Upper lobe of left lung (tissue), 6 donors: ENCODE data around the gene LCN12. TPM values are rescaled to one million over a fixed set of nuclear protein-coding genes. Genes with fewer than 3 reads are reported as not detected.

Experiments used
- ATAC-seq, 2 donors: fragments of 200-7000 bp; cut with Tn5 transposase; one replicate each; pipeline ENCODE4 v1.9.1; 2022; ENCODE audit warnings: mild to moderate bottlenecking in 2 of 2, moderate library complexity in 2 of 2; ENCODE audit not compliant: low FRiP score in 2 of 2
- DNase-seq, 2 donors: peaks; one replicate each; pipeline ENCODE4 v3.0.0-alpha.2; 2019 to 2020
- H3K27ac ChIP-seq, 4 donors: fragments of 200-600 bp; sonication (generic); one replicate each; pipeline ENCODE4 v1.5.1; 2016 to 2019
- H3K27me3 ChIP-seq, 4 donors: fragments of 200-600 bp; sonication (generic); one replicate each; pipeline ENCODE4 v1.5.1; 2017 to 2019
- H3K36me3 ChIP-seq, 4 donors: fragments of 200-600 bp; sonication (generic); one replicate each; pipeline ENCODE4 v1.5.1; 2016 to 2019
- H3K4me1 ChIP-seq, 4 donors: fragments of 200-600 bp; sonication (generic); one replicate each; pipeline ENCODE4 v1.5.1; 2018 to 2019
- H3K4me3 ChIP-seq, 4 donors: fragments of 200-600 bp; sonication (generic); one replicate each; pipeline ENCODE4 v1.5.1; 2017 to 2019; ENCODE audit warnings: mild to moderate bottlenecking in 2 of 4, moderate library complexity in 1 of 4
- H3K9me3 ChIP-seq, 4 donors: fragments of 200-600 bp; sonication (generic); one replicate each; pipeline ENCODE4 v1.5.1; 2018 to 2019
- CTCF ChIP-seq, 6 experiments: fragments of 450-650 bp in 4 of 6; fragments of 200-600 bp in 2 of 6; sonication (generic) in 2 of 6; IDR thresholded peaks; one replicate each; pipeline ENCODE4 v1.5.1; 2016 to 2019; ENCODE audit warnings: antibody characterized with exemption in 6 of 6
- EP300 ChIP-seq, 4 donors: sonication (generic); formaldehyde crosslinking; IDR thresholded peaks; one replicate each; pipeline ENCODE4 v1.5.1; 2017; ENCODE audit warnings: antibody characterized with exemption in 4 of 4, control low read depth in 2 of 4
- POLR2A ChIP-seq, 4 donors: fragments of 450-650 bp; IDR thresholded peaks; one replicate each; pipeline ENCODE4 v1.5.1; 2016 to 2017; ENCODE audit warnings: antibody characterized with exemption in 4 of 4, mild to moderate bottlenecking in 2 of 4
- POLR2AphosphoS5 ChIP-seq, 2 donors: sonication (generic); formaldehyde crosslinking; IDR thresholded peaks; one replicate each; pipeline ENCODE4 v1.5.1; 2017; ENCODE audit warnings: antibody characterized with exemption in 2 of 2
- WGBS, 2 donors: methylation state at CpG; one replicate each; pipeline ENCODE4 v1.1.5; 2017 to 2018; 5-methylcytosine and 5-hydroxymethylcytosine counted together
- total RNA-seq, 6 donors: library from RNA; depleted of rRNA in 4 of 6; stranded (reverse); fragments of >200 nt in 4 of 6; gene quantifications; one replicate each; pipeline versions ENCODE4 v1.1.0 to v1.2.1, GENCODE V29; 2016 to 2021
- donor health status: DM: no; HTN: no; CAD: no; lungs with moderate emphysema.
- donor health status: DM: no; HTN: yes; CAD: no; lungs with severe emphysema.

LCN12 gene
- total RNA-seq, 6 donors from 2014 or later = 0.89 to 5.2 (median 2.3) TPM; not detected in 1

GRCh38 chr9:136930014-136930413 is 22.1 kb upstream of the LCN12 start:
- Histone ChIP-seq H3K27ac (no peak overlapping the region), H3K4me1 (peaks cover 0 to 6% (median 0%) of the 10 kb centered on the region in 4 donors), H3K36me3 (peaks cover 0 to 23% (median 17%) of the 10 kb centered on the region in 4 donors), H3K27me3 (no peaks in the 10 kb centered on the region), H3K4me3 (no peak overlapping the region), H3K9me3 (no peaks in the 10 kb centered on the region)
- DNase-seq (no peak), ATAC-seq (no peak)
- WGBS, 2 donors = 98 to 100% methylated on average over 4 of the region's 4 CpGs
- no peak for TF ChIP-seq POLR2AphosphoS5 (IDR thresholded peaks at IDR 0.05)
- no peak for TF ChIP-seq EP300 (IDR thresholded peaks at IDR 0.05)
- TF ChIP-seq POLR2A (IDR thresholded peaks at IDR 0.05) = no peak
- TF ChIP-seq CTCF (IDR thresholded peaks at IDR 0.05) = no peak

- ATAC-seq = no peak
- no peak for DNase-seq
- Histone ChIP-seq H3K27ac (no peak overlapping the region), H3K4me3 (no peak overlapping the region), H3K27me3 (no peaks in the 10 kb centered on the region), H3K4me1 (peaks cover 0 to 6% (median 0%) of the 10 kb centered on the region in 4 donors), H3K36me3 (peaks cover 0 to 7% (median 5%) of the 10 kb centered on the region in 4 donors), H3K9me3 (no peaks in the 10 kb centered on the region)
- WGBS, 2 donors = 90 to 100% methylated on average over 2 of the region's 2 CpGs
- no peak for TF ChIP-seq CTCF (IDR thresholded peaks at IDR 0.05)
- no peak for TF ChIP-seq EP300 (IDR thresholded peaks at IDR 0.05)
- no peak for TF ChIP-seq POLR2A (IDR thresholded peaks at IDR 0.05)
- TF ChIP-seq POLR2AphosphoS5 (IDR thresholded peaks at IDR 0.05) = no peak
These were observed 20.4 kb upstream of the LCN12 start for GRCh38 chr9:136931611-136932130.

- H3K27me3 ChIP-seq = no peaks in the 10 kb centered on the region
- ATAC-seq (no peak), DNase-seq (no peak)
- TF ChIP-seq POLR2AphosphoS5 (IDR thresholded peaks at IDR 0.05) (no peak), POLR2A (IDR thresholded peaks at IDR 0.05) (no peak), EP300 (IDR thresholded peaks at IDR 0.05) (no peak), CTCF (IDR thresholded peaks at IDR 0.05) (no peak)
- WGBS, 2 donors = 96% methylated on average over 3 of the region's 3 CpGs
- H3K27ac ChIP-seq = no peak overlapping the region
- H3K4me1 ChIP-seq = no peaks in the 10 kb centered on the region
- H3K36me3 ChIP-seq = peaks cover 0 to 7% (median 2%) of the 10 kb centered on the region in 4 donors
- no peaks in the 10 kb centered on the region for H3K9me3 ChIP-seq
- H3K4me3 ChIP-seq = no peak overlapping the region
These were observed 17.8 kb upstream of the LCN12 start for GRCh38 chr9:136934277-136934676.

- DNase-seq = no peak
- H3K27ac ChIP-seq = no peak overlapping the region
- no peak for ATAC-seq
- 69 to 85% methylated on average over 3 of the region's 3 CpGs for WGBS, 2 donors
- no peak for TF ChIP-seq CTCF (IDR thresholded peaks at IDR 0.05)
- TF ChIP-seq POLR2A (IDR thresholded peaks at IDR 0.05) = no peak
- TF ChIP-seq POLR2AphosphoS5 (IDR thresholded peaks at IDR 0.05) = no peak
- TF ChIP-seq EP300 (IDR thresholded peaks at IDR 0.05) = no peak
- no peaks in the 10 kb centered on the region for H3K9me3 ChIP-seq
- peaks cover 2 to 21% (median 16%) of the 10 kb centered on the region in 4 donors for H3K36me3 ChIP-seq
- H3K4me1 ChIP-seq = no peaks in the 10 kb centered on the region
- no peak overlapping the region for H3K4me3 ChIP-seq
- H3K27me3 ChIP-seq = no peaks in the 10 kb centered on the region
These were observed 16.4 kb upstream of the LCN12 start for GRCh38 chr9:136935651-136936050.

GRCh38 chr9:136936645-136937170 is 15.4 kb upstream of the LCN12 start:
- TF ChIP-seq CTCF (IDR thresholded peaks at IDR 0.05) (no peak), POLR2A (IDR thresholded peaks at IDR 0.05) (no peak), POLR2AphosphoS5 (IDR thresholded peaks at IDR 0.05) (no peak), EP300 (IDR thresholded peaks at IDR 0.05) (no peak)
- ATAC-seq = no peak
- DNase-seq = no peak
- Histone ChIP-seq H3K27me3 (no peaks in the 10 kb centered on the region), H3K4me1 (no peaks in the 10 kb centered on the region), H3K27ac (no peak overlapping the region), H3K36me3 (peaks cover 12 to 31% (median 26%) of the 10 kb centered on the region in 4 donors), H3K9me3 (no peaks in the 10 kb centered on the region), H3K4me3 (no peak overlapping the region)
- WGBS, 2 donors = 90 to 100% methylated on average over 8 of the region's 8 CpGs
